GM19238 (cell line): ENCODE results near the gene PPP1CC.
"Not testable (repeated sequence)": the region's sequence is repeated elsewhere in the genome, so short reads cannot be mapped to it uniquely, and the experiment has no call there.

Experiments used
- DNase-seq: peaks from one replicate; pipeline ENCODE4 v3.0.0; 2011; ENCODE audit warnings: low spot score; ENCODE audit not compliant: insufficient read length

Gene PPP1CC

GRCh38 chr12:110754101-110754793, 11.6 kb upstream of the PPP1CC start:
- DNase-seq, result no peak

GRCh38 chr12:110750784-110751461, 8.2 kb upstream of the PPP1CC start:
- DNase-seq, result no peak

- DNase-seq, result no peak
These were observed 3.9 kb upstream of the PPP1CC start for GRCh38 chr12:110746550-110746949.

GRCh38 chr12:110745542-110746284, 3.0 kb upstream of the PPP1CC start:
- no peak for DNase-seq

- no peak for DNase-seq
These were observed 2.0 kb upstream of the PPP1CC start for GRCh38 chr12:110744601-110745264.

GRCh38 chr12:110744151-110744571, 1.5 kb upstream of the PPP1CC start:
- DNase-seq, result no peak

- no peak for DNase-seq
These were observed 941 bp upstream of the PPP1CC start for GRCh38 chr12:110743571-110744093.

- DNase-seq, result no peak
These were observed 484 bp downstream of the PPP1CC start for GRCh38 chr12:110742096-110742717.

- DNase-seq, result no peak
These were observed 1.2 kb downstream of the PPP1CC start for GRCh38 chr12:110741341-110742095.

GRCh38 chr12:110739894-110740293, 2.8 kb downstream of the PPP1CC start:
- DNase-seq, result no peak

GRCh38 chr12:110739488-110739887, 3.2 kb downstream of the PPP1CC start:
- no peak for DNase-seq

- DNase-seq, result no peak
These were observed 5.2 kb downstream of the PPP1CC start for GRCh38 chr12:110737532-110737931.

- not testable (repeated sequence) for DNase-seq
These were observed 5.7 kb downstream of the PPP1CC start for GRCh38 chr12:110737016-110737415.

- no peak for DNase-seq
These were observed 8.8 kb downstream of the PPP1CC start for GRCh38 chr12:110733900-110734299.

GRCh38 chr12:110733089-110733715, 9.5 kb downstream of the PPP1CC start:
- DNase-seq, result no peak

- no peak for DNase-seq
These were observed 10.1 kb downstream of the PPP1CC start for GRCh38 chr12:110732572-110732971.

GRCh38 chr12:110731479-110731878, 11.2 kb downstream of the PPP1CC start:
- DNase-seq, result no peak

- no peak for DNase-seq
These were observed 14.1 kb downstream of the PPP1CC start for GRCh38 chr12:110728628-110729027.

- DNase-seq, result no peak
These were observed 15.9 kb downstream of the PPP1CC start for GRCh38 chr12:110726708-110727369.
